GM23338 (cell line): ENCODE data around the gene SLC51A. TPM values are rescaled to one million over a fixed set of nuclear protein-coding genes. Genes with fewer than 3 reads are reported as not detected.

Experiments used
- ATAC-seq: fragments of 200-7000 bp; cut with Tn5 transposase; 3 replicates; pipeline ENCODE4 v1.9.1; 2020
- DNase-seq: peaks from one replicate; pipeline ENCODE4 v3.0.0-alpha.2; 2015; ENCODE audit warnings: low spot score
- H2AFZ ChIP-seq: fragments of 200-600 bp; sonication (generic); 2 replicates; pipeline ENCODE4 v1.8.0; 2016; ENCODE audit warnings: antibody characterized with exemption, mild to moderate bottlenecking, moderate library complexity
- H3F3A ChIP-seq: fragments of 200-600 bp; sonication (generic); replicated peaks from 2 replicates; pipeline ENCODE4 v1.8.0; 2017; ENCODE audit warnings: antibody characterized with exemption, mixed run types, low read depth
- H3K27ac ChIP-seq: fragments of 200-600 bp; sonication (generic); 2 replicates; pipeline ENCODE4 v1.6.1; 2016; ENCODE audit warnings: low read depth
- H3K27me3 ChIP-seq: fragments of 200-600 bp; sonication (generic); 2 replicates; pipeline ENCODE4 v1.8.0; 2016; ENCODE audit warnings: mild to moderate bottlenecking, mixed run types, moderate library complexity; ENCODE audit not compliant: insufficient read depth
- H3K36me3 ChIP-seq: fragments of 200-600 bp; sonication (generic); 2 replicates; pipeline ENCODE4 v1.8.0; 2016; ENCODE audit warnings: mild to moderate bottlenecking; ENCODE audit not compliant: insufficient read depth
- H3K4me1 ChIP-seq: fragments of 200-600 bp; sonication (generic); 2 replicates; pipeline ENCODE4 v1.8.0; 2016; ENCODE audit warnings: mild to moderate bottlenecking, moderate library complexity; ENCODE audit not compliant: insufficient read depth
- H3K4me2 ChIP-seq: fragments of 200-600 bp; sonication (generic); 2 replicates; pipeline ENCODE4 v1.7.1; 2017; ENCODE audit warnings: mixed run types
- H3K4me3 ChIP-seq: fragments of 200-600 bp; sonication (generic); 2 replicates; pipeline ENCODE4 v1.6.1; 2016; ENCODE audit warnings: mixed run types
- H3K79me2 ChIP-seq: fragments of 200-600 bp; sonication (generic); replicated peaks from 2 replicates; pipeline ENCODE4 v1.8.0; 2017; ENCODE audit warnings: mild to moderate bottlenecking; ENCODE audit not compliant: insufficient read depth
- H3K9me2 ChIP-seq: fragments of 200-600 bp; sonication (generic); 2 replicates; pipeline ENCODE4 v1.8.0; 2017; ENCODE audit not compliant: insufficient read depth
- H4K20me1 ChIP-seq: fragments of 200-600 bp; sonication (generic); replicated peaks from 2 replicates; pipeline ENCODE4 v1.8.0; 2017; ENCODE audit warnings: mild to moderate bottlenecking; ENCODE audit not compliant: insufficient read depth
- H3K27ac Mint-ChIP-seq: 2 replicates; pipeline ENCODE4 v1.8.0; 2020; ENCODE audit warnings: inconsistent platforms, mild to moderate bottlenecking, moderate library complexity, mixed read lengths
- H3K27me3 Mint-ChIP-seq: 3 replicates; pipeline ENCODE4 v1.8.0; 2022; ENCODE audit warnings: low read depth, mild to moderate bottlenecking, moderate library complexity, mixed read lengths, inconsistent platforms; ENCODE audit not compliant: insufficient read depth, poor library complexity
- H3K36me3 Mint-ChIP-seq: 3 replicates; pipeline ENCODE4 v1.8.0; 2021; ENCODE audit warnings: low read depth, mild to moderate bottlenecking, inconsistent platforms, moderate library complexity, mixed read lengths
- H3K4me1 Mint-ChIP-seq: 3 replicates; pipeline ENCODE4 v1.8.0; 2020; ENCODE audit warnings: mild to moderate bottlenecking, inconsistent platforms, mixed read lengths
- H3K4me3 Mint-ChIP-seq: 3 replicates; pipeline ENCODE4 v1.8.0; 2021; ENCODE audit warnings: moderate library complexity, mild to moderate bottlenecking, inconsistent platforms, mixed read lengths
- H3K9me3 Mint-ChIP-seq: 3 replicates; pipeline ENCODE4 v1.8.0; 2020; ENCODE audit warnings: moderate library complexity, mild to moderate bottlenecking, inconsistent platforms, mixed read lengths
- CREB1 ChIP-seq: fragments of 250-450 bp; sonication (Bioruptor Pico); IDR thresholded peaks from 2 replicates; pipeline ENCODE4 v1.5.0; 2020; ENCODE audit warnings: low read depth, mild to moderate bottlenecking, moderate library complexity
- EZH2 ChIP-seq: fragments of 200-600 bp; sonication (generic); IDR thresholded peaks from one replicate; pipeline ENCODE4 v1.8.0; 2017; ENCODE audit warnings: antibody characterized with exemption, mild to moderate bottlenecking, low read depth; ENCODE audit not compliant: unreplicated experiment
- EZH2phosphoT487 ChIP-seq: fragments of 200-600 bp; sonication (generic); IDR thresholded peaks from one replicate; pipeline ENCODE4 v1.8.1; 2018; ENCODE audit warnings: antibody characterized with exemption; ENCODE audit not compliant: unreplicated experiment
- JUNB ChIP-seq: IDR thresholded peaks from one replicate; pipeline ENCODE4 v1.6.1; 2016; ENCODE audit warnings: antibody characterized with exemption; ENCODE audit not compliant: unreplicated experiment
- NANOG ChIP-seq: IDR thresholded peaks from 2 replicates; pipeline ENCODE4 v1.6.1; 2016; ENCODE audit warnings: antibody characterized with exemption, borderline replicate concordance
- STAT1 ChIP-seq: IDR thresholded peaks from one replicate; pipeline ENCODE4 v1.6.1; 2016; ENCODE audit warnings: antibody characterized with exemption; ENCODE audit not compliant: unreplicated experiment
- ZNF114 ChIP-seq: fragments of 250-450 bp; sonication (Bioruptor Pico); IDR thresholded peaks from 2 replicates; pipeline ENCODE4 v1.5.0; 2020; ENCODE audit warnings: mild to moderate bottlenecking, moderate library complexity
- ZNF331 ChIP-seq: fragments of 250-450 bp; sonication (Bioruptor Pico); IDR thresholded peaks from 2 replicates; pipeline ENCODE4 v1.5.0; 2020; ENCODE audit warnings: low read depth, mild to moderate bottlenecking, moderate library complexity
- polyA plus RNA-seq: library from polyadenylated mRNA; unstranded; fragments of >200 nt; fragmentation: Nextera tagmentation; extraction: Ambion mirVana; gene quantifications from 2 replicates; pipeline ENCODE4 v1.2.1, GENCODE V29; 2016
- total RNA-seq: library from RNA; depleted of rRNA; stranded (reverse); fragments of >200 nt; shearing (Covaris generic); gene quantifications from 2 replicates; pipeline ENCODE4 v1.2.3, GENCODE V29; 2014
- TF ChIP-seq, protein P1 (sequence below), 2 experiments: fragments of 200-600 bp in 1 of 2; sonication (generic) in 1 of 2; conservative IDR thresholded peaks; 2 replicates each; pipeline versions ENCODE4 v1.5.1 to v1.6.1; 2016 to 2017; ENCODE audit warnings: antibody characterized with exemption in 2 of 2, low read depth in 2 of 2, mild to moderate bottlenecking in 2 of 2, moderate library complexity in 1 of 2
- TF ChIP-seq, protein P2 (sequence below): IDR thresholded peaks from 2 replicates; pipeline ENCODE4 v1.6.1; 2016; ENCODE audit warnings: antibody characterized with exemption
- TF ChIP-seq, protein P3 (sequence below): fragments of 250-450 bp; sonication (Bioruptor Pico); IDR thresholded peaks from 2 replicates; pipeline ENCODE4 v1.5.0; 2020; ENCODE audit warnings: mild to moderate bottlenecking, moderate library complexity
- TF ChIP-seq, protein P4 (sequence below): IDR thresholded peaks from one replicate; pipeline ENCODE4 v1.6.1; 2018; ENCODE audit warnings: antibody characterized with exemption; ENCODE audit not compliant: unreplicated experiment

The SLC51A gene
- total and polyA plus RNA-seq, 2 experiments from 2014 or later, result 4.0 to 6.7 TPM

DNA sequence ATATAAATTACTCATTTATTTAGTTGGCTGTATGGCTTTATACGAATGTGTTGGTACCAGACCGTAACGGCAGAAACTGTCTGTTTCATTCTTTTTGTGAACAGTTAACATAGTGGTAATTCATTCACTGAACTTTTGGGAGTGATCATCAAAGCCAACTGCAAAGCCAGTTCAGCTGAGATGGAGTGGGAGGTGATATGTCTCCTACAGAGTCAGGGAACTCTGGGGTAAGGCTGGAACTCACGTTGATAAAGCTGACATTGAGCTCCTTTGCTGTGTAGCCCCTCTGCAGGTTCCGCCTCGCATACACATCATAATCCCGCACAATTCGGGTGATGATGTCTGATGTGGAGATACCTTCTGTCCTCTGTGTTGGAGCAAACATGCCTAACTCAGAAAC lies 25.4 kb downstream of the SLC51A start:
- Histone ChIP-seq H3K27me3 (no peaks in the 10 kb centered on the region), H4K20me1 (0 out of 2 replicates have a peak, but pooled peaks cover 5% of the 10 kb centered on the region), H3K27ac (no peak overlapping the region), H3F3A (0 out of 2 replicates have a peak, but pooled peaks cover 3% of the 10 kb centered on the region), H2AFZ (no peak overlapping the region), H3K79me2 (no peaks in the 10 kb centered on the region), H3K4me3 (no peak overlapping the region), H3K4me2 (no peak overlapping the region), H3K4me1 (peaks cover 9% of the 10 kb centered on the region; the same call in 1 of the 2 replicates), H3K9me2 (no peaks in the 10 kb centered on the region), H3K36me3 (no peaks in the 10 kb centered on the region; the same call in 1 of the 2 replicates)
- Mint-ChIP-seq H3K27me3 (peaks cover 1% of the 10 kb centered on the region), H3K4me3 (no peak overlapping the region), H3K27ac (no peak overlapping the region), H3K36me3 (peaks cover 55% of the 10 kb centered on the region), H3K9me3 (peaks cover 12% of the 10 kb centered on the region; the same call in 2 of the 3 replicates), H3K4me1 (peaks cover 9% of the 10 kb centered on the region; the same call in 1 of the 3 replicates)
- DNase-seq, result no peak
- TF ChIP-seq, protein P1, sequence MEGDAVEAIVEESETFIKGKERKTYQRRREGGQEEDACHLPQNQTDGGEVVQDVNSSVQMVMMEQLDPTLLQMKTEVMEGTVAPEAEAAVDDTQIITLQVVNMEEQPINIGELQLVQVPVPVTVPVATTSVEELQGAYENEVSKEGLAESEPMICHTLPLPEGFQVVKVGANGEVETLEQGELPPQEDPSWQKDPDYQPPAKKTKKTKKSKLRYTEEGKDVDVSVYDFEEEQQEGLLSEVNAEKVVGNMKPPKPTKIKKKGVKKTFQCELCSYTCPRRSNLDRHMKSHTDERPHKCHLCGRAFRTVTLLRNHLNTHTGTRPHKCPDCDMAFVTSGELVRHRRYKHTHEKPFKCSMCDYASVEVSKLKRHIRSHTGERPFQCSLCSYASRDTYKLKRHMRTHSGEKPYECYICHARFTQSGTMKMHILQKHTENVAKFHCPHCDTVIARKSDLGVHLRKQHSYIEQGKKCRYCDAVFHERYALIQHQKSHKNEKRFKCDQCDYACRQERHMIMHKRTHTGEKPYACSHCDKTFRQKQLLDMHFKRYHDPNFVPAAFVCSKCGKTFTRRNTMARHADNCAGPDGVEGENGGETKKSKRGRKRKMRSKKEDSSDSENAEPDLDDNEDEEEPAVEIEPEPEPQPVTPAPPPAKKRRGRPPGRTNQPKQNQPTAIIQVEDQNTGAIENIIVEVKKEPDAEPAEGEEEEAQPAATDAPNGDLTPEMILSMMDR (conservative IDR thresholded peaks at IDR 0.05; ENCODE audit: low read depth in 2 of 2), result no peak
- no peak for TF ChIP-seq ZNF114
- no peak for TF ChIP-seq EZH2
- TF ChIP-seq, protein P2, sequence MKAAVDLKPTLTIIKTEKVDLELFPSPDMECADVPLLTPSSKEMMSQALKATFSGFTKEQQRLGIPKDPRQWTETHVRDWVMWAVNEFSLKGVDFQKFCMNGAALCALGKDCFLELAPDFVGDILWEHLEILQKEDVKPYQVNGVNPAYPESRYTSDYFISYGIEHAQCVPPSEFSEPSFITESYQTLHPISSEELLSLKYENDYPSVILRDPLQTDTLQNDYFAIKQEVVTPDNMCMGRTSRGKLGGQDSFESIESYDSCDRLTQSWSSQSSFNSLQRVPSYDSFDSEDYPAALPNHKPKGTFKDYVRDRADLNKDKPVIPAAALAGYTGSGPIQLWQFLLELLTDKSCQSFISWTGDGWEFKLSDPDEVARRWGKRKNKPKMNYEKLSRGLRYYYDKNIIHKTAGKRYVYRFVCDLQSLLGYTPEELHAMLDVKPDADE, result no peak
- TF ChIP-seq, protein P3, sequence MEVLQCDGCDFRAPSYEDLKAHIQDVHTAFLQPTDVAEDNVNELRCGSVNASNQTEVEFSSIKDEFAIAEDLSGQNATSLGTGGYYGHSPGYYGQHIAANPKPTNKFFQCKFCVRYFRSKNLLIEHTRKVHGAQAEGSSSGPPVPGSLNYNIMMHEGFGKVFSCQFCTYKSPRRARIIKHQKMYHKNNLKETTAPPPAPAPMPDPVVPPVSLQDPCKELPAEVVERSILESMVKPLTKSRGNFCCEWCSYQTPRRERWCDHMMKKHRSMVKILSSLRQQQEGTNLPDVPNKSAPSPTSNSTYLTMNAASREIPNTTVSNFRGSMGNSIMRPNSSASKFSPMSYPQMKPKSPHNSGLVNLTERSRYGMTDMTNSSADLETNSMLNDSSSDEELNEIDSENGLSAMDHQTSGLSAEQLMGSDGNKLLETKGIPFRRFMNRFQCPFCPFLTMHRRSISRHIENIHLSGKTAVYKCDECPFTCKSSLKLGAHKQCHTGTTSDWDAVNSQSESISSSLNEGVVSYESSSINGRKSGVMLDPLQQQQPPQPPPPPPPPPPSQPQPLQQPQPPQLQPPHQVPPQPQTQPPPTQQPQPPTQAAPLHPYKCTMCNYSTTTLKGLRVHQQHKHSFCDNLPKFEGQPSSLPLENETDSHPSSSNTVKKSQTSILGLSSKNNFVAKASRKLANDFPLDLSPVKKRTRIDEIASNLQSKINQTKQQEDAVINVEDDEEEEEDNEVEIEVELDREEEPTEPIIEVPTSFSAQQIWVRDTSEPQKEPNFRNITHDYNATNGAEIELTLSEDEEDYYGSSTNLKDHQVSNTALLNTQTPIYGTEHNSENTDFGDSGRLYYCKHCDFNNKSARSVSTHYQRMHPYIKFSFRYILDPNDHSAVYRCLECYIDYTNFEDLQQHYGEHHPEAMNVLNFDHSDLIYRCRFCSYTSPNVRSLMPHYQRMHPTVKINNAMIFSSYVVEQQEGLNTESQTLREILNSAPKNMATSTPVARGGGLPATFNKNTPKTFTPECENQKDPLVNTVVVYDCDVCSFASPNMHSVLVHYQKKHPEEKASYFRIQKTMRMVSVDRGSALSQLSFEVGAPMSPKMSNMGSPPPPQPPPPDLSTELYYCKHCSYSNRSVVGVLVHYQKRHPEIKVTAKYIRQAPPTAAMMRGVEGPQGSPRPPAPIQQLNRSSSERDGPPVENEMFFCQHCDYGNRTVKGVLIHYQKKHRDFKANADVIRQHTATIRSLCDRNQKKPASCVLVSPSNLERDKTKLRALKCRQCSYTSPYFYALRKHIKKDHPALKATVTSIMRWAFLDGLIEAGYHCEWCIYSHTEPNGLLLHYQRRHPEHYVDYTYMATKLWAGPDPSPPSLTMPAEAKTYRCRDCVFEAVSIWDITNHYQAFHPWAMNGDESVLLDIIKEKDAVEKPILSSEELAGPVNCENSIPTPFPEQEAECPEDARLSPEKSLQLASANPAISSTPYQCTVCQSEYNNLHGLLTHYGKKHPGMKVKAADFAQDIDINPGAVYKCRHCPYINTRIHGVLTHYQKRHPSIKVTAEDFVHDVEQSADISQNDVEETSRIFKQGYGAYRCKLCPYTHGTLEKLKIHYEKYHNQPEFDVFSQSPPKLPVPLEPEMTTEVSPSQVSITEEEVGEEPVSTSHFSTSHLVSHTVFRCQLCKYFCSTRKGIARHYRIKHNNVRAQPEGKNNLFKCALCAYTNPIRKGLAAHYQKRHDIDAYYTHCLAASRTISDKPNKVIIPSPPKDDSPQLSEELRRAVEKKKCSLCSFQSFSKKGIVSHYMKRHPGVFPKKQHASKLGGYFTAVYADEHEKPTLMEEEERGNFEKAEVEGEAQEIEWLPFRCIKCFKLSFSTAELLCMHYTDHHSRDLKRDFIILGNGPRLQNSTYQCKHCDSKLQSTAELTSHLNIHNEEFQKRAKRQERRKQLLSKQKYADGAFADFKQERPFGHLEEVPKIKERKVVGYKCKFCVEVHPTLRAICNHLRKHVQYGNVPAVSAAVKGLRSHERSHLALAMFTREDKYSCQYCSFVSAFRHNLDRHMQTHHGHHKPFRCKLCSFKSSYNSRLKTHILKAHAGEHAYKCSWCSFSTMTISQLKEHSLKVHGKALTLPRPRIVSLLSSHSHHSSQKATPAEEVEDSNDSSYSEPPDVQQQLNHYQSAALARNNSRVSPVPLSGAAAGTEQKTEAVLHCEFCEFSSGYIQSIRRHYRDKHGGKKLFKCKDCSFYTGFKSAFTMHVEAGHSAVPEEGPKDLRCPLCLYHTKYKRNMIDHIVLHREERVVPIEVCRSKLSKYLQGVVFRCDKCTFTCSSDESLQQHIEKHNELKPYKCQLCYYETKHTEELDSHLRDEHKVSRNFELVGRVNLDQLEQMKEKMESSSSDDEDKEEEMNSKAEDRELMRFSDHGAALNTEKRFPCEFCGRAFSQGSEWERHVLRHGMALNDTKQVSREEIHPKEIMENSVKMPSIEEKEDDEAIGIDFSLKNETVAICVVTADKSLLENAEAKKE (CRISPR knock-in tag), result no peak
- no peak for TF ChIP-seq CREB1 (CRISPR knock-in tag)
- TF ChIP-seq JUNB, result no peak
- TF ChIP-seq ZNF331 (CRISPR knock-in tag), result no peak
- no peak for TF ChIP-seq NANOG
- TF ChIP-seq, protein P4, sequence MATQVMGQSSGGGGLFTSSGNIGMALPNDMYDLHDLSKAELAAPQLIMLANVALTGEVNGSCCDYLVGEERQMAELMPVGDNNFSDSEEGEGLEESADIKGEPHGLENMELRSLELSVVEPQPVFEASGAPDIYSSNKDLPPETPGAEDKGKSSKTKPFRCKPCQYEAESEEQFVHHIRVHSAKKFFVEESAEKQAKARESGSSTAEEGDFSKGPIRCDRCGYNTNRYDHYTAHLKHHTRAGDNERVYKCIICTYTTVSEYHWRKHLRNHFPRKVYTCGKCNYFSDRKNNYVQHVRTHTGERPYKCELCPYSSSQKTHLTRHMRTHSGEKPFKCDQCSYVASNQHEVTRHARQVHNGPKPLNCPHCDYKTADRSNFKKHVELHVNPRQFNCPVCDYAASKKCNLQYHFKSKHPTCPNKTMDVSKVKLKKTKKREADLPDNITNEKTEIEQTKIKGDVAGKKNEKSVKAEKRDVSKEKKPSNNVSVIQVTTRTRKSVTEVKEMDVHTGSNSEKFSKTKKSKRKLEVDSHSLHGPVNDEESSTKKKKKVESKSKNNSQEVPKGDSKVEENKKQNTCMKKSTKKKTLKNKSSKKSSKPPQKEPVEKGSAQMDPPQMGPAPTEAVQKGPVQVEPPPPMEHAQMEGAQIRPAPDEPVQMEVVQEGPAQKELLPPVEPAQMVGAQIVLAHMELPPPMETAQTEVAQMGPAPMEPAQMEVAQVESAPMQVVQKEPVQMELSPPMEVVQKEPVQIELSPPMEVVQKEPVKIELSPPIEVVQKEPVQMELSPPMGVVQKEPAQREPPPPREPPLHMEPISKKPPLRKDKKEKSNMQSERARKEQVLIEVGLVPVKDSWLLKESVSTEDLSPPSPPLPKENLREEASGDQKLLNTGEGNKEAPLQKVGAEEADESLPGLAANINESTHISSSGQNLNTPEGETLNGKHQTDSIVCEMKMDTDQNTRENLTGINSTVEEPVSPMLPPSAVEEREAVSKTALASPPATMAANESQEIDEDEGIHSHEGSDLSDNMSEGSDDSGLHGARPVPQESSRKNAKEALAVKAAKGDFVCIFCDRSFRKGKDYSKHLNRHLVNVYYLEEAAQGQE, result no peak
- TF ChIP-seq STAT1, result no peak
- no peak for TF ChIP-seq EZH2phosphoT487
- ATAC-seq, result no peak
